ENCODE data around the gene TMEFF1.

- no peak for TF ChIP-seq POLR2AphosphoS5 (IDR thresholded peaks at IDR 0.05)
- TF ChIP-seq, protein P1, sequence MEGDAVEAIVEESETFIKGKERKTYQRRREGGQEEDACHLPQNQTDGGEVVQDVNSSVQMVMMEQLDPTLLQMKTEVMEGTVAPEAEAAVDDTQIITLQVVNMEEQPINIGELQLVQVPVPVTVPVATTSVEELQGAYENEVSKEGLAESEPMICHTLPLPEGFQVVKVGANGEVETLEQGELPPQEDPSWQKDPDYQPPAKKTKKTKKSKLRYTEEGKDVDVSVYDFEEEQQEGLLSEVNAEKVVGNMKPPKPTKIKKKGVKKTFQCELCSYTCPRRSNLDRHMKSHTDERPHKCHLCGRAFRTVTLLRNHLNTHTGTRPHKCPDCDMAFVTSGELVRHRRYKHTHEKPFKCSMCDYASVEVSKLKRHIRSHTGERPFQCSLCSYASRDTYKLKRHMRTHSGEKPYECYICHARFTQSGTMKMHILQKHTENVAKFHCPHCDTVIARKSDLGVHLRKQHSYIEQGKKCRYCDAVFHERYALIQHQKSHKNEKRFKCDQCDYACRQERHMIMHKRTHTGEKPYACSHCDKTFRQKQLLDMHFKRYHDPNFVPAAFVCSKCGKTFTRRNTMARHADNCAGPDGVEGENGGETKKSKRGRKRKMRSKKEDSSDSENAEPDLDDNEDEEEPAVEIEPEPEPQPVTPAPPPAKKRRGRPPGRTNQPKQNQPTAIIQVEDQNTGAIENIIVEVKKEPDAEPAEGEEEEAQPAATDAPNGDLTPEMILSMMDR (IDR thresholded peaks at IDR 0.05): no peak
These were observed 1.4 kb downstream of the TMEFF1 start for GRCh38 chr9:100474082-100474923.
